Stimulated activated naive CD8-positive, alpha-beta T cell treated with anti-CD3 and anti-CD28 coated beads, Interleukin-15, amount 100 ng/mL, for 72 hours (primary cell): Measurements from ENCODE around the gene DAPK2.

Experiments used
- ATAC-seq: fragments of 150-1000 bp; cut with Tn5 transposase; 2 replicates; pipeline ENCODE4 v1.10.0; 2021; ENCODE audit warnings: mild to moderate bottlenecking, moderate library complexity
- DNase-seq, 2 donors: peaks; one replicate each; pipeline ENCODE4 v3.0.0; 2021 to 2022
- H3K27ac Mint-ChIP-seq, 2 donors: one replicate each; pipeline ENCODE4 v1.8.0; 2022; ENCODE audit warnings: mild to moderate bottlenecking in 2 of 2, mixed read lengths in 2 of 2, moderate library complexity in 2 of 2
- H3K27me3 Mint-ChIP-seq: one replicate; pipeline ENCODE4 v1.8.0; 2022; ENCODE audit warnings: mixed read lengths
- H3K4me1 Mint-ChIP-seq: one replicate; pipeline ENCODE4 v1.8.0; 2022; ENCODE audit warnings: mild to moderate bottlenecking, mixed read lengths
- H3K4me3 Mint-ChIP-seq, 2 donors: one replicate each; pipeline ENCODE4 v1.8.0; 2022; ENCODE audit warnings: mild to moderate bottlenecking in 2 of 2, mixed read lengths in 2 of 2, moderate library complexity in 1 of 2
- H3K9me3 Mint-ChIP-seq, 2 donors: one replicate each; pipeline ENCODE4 v1.8.0; 2022; ENCODE audit warnings: mixed read lengths in 2 of 2

Gene DAPK2

GRCh38 chr15:64017591-64018163 is 28.6 kb downstream of the DAPK2 start:
- DNase-seq = no peak
- ATAC-seq = no peak
- Mint-ChIP-seq H3K27ac (peak overlapping the region in 1 of 2 donors; percentile 13), H3K4me1 (no peaks in the 10 kb centered on the region), H3K27me3 (no peaks in the 10 kb centered on the region), H3K4me3 (no peak overlapping the region), H3K9me3 (peaks cover 0 to 5% of the 10 kb centered on the region in 2 donors)

- H3K9me3 Mint-ChIP-seq = peaks cover 0 to 5% of the 10 kb centered on the region in 2 donors
- H3K27me3 Mint-ChIP-seq = no peaks in the 10 kb centered on the region
- H3K27ac Mint-ChIP-seq = peak overlapping the region in 1 of 2 donors; percentile 13
- no peak for DNase-seq
- H3K4me3 Mint-ChIP-seq = no peak overlapping the region
- no peak for ATAC-seq
- no peaks in the 10 kb centered on the region for H3K4me1 Mint-ChIP-seq
Measured at GRCh38 chr15:64017082-64017588, 29.1 kb downstream of the DAPK2 start.

GRCh38 chr15:64016257-64016656 is 30.0 kb downstream of the DAPK2 start:
- H3K27ac Mint-ChIP-seq = peak overlapping the region in 1 of 2 donors; percentile 46
- peaks cover 6% of the 10 kb centered on the region for H3K4me1 Mint-ChIP-seq
- ATAC-seq = no peak
- DNase-seq = no peak
- H3K9me3 Mint-ChIP-seq = peaks cover 0 to 5% of the 10 kb centered on the region in 2 donors
- no peaks in the 10 kb centered on the region for H3K27me3 Mint-ChIP-seq
- H3K4me3 Mint-ChIP-seq = no peak overlapping the region

- Mint-ChIP-seq H3K27ac (no peak overlapping the region), H3K27me3 (no peaks in the 10 kb centered on the region)
Measured at GRCh38 chr15:64014995-64015394, 31.3 kb downstream of the DAPK2 start.

GRCh38 chr15:64013179-64014062 is 32.9 kb downstream of the DAPK2 start:
- no peak overlapping the region for H3K4me3 Mint-ChIP-seq
- DNase-seq (no peak), ATAC-seq (no peak)
- H3K27ac Mint-ChIP-seq = no peak overlapping the region
- H3K27me3 Mint-ChIP-seq = no peaks in the 10 kb centered on the region
- H3K4me1 Mint-ChIP-seq = peaks cover 31% of the 10 kb centered on the region
- H3K9me3 Mint-ChIP-seq = no peaks in the 10 kb centered on the region

More at GRCh38 chr15:64014995-64015394, 31.3 kb downstream of the DAPK2 start:
- ATAC-seq (no peak), DNase-seq (no peak)
- H3K4me1 Mint-ChIP-seq = peaks cover 18% of the 10 kb centered on the region
- H3K9me3 Mint-ChIP-seq = no peaks in the 10 kb centered on the region
- no peak overlapping the region for H3K4me3 Mint-ChIP-seq

- Mint-ChIP-seq H3K4me3 (no peak overlapping the region), H3K9me3 (no peaks in the 10 kb centered on the region), H3K27me3 (no peaks in the 10 kb centered on the region), H3K4me1 (peaks cover 31% of the 10 kb centered on the region), H3K27ac (no peak overlapping the region)
- ATAC-seq = no peak
- DNase-seq = no peak
Measured at GRCh38 chr15:64011736-64012135, 34.5 kb downstream of the DAPK2 start.

GRCh38 chr15:64010719-64011118 is 35.6 kb downstream of the DAPK2 start:
- Mint-ChIP-seq H3K4me1 (peaks cover 31% of the 10 kb centered on the region), H3K27me3 (no peaks in the 10 kb centered on the region), H3K4me3 (peak overlapping the region; percentile 60 to 66), H3K27ac (peak overlapping the region; percentile 79 to 91), H3K9me3 (no peaks in the 10 kb centered on the region)
- ATAC-seq (peak; percentile 93), DNase-seq (peak; percentile 78 to 89)

GRCh38 chr15:64009798-64010261 is 36.5 kb downstream of the DAPK2 start:
- H3K27me3 Mint-ChIP-seq = no peaks in the 10 kb centered on the region
- peak overlapping the region in 1 of 2 donors; percentile 3 for H3K27ac Mint-ChIP-seq
- no peaks in the 10 kb centered on the region for H3K9me3 Mint-ChIP-seq
- DNase-seq (peak; percentile 36 to 78), ATAC-seq (peak; percentile 85)
- H3K4me3 Mint-ChIP-seq = peak overlapping the region; percentile 2 to 48
- H3K4me1 Mint-ChIP-seq = peaks cover 31% of the 10 kb centered on the region

- H3K27me3 Mint-ChIP-seq = no peaks in the 10 kb centered on the region
- peak overlapping the region; percentile 1 to 3 for H3K27ac Mint-ChIP-seq
- H3K4me3 Mint-ChIP-seq = peak overlapping the region in 1 of 2 donors; percentile 2
- peaks cover 31% of the 10 kb centered on the region for H3K4me1 Mint-ChIP-seq
- no peak for DNase-seq
- no peak for ATAC-seq
- no peaks in the 10 kb centered on the region for H3K9me3 Mint-ChIP-seq
Measured at GRCh38 chr15:64009241-64009640, 37.0 kb downstream of the DAPK2 start.

- Mint-ChIP-seq H3K27me3 (no peaks in the 10 kb centered on the region), H3K4me1 (peaks cover 31% of the 10 kb centered on the region), H3K4me3 (no peak overlapping the region), H3K9me3 (no peaks in the 10 kb centered on the region), H3K27ac (no peak overlapping the region)
- DNase-seq = no peak
- ATAC-seq = no peak
Measured at GRCh38 chr15:64008177-64008576, 38.1 kb downstream of the DAPK2 start.

- Mint-ChIP-seq H3K9me3 (no peaks in the 10 kb centered on the region), H3K27me3 (peaks cover 4% of the 10 kb centered on the region), H3K27ac (no peak overlapping the region), H3K4me3 (no peak overlapping the region), H3K4me1 (peaks cover 26% of the 10 kb centered on the region)
- no peak for ATAC-seq
- DNase-seq = no peak
Measured at GRCh38 chr15:64006642-64007041, 39.6 kb downstream of the DAPK2 start.

- ATAC-seq = no peak
- H3K4me1 Mint-ChIP-seq = peaks cover 14% of the 10 kb centered on the region
- H3K27ac Mint-ChIP-seq = no peak overlapping the region
- no peak for DNase-seq
- H3K9me3 Mint-ChIP-seq = no peaks in the 10 kb centered on the region
- H3K27me3 Mint-ChIP-seq = peaks cover 24% of the 10 kb centered on the region
- no peak overlapping the region for H3K4me3 Mint-ChIP-seq
Measured at GRCh38 chr15:64004587-64004986, 41.7 kb downstream of the DAPK2 start.

- Mint-ChIP-seq H3K27me3 (peaks cover 24% of the 10 kb centered on the region), H3K4me3 (no peak overlapping the region), H3K27ac (no peak overlapping the region), H3K4me1 (peaks cover 13% of the 10 kb centered on the region), H3K9me3 (no peaks in the 10 kb centered on the region)
- ATAC-seq (no peak), DNase-seq (no peak)
Measured at GRCh38 chr15:64004056-64004455, 42.2 kb downstream of the DAPK2 start.

GRCh38 chr15:64003182-64003581 is 43.1 kb downstream of the DAPK2 start:
- peaks cover 18% of the 10 kb centered on the region for H3K4me1 Mint-ChIP-seq
- no peak for DNase-seq
- H3K4me3 Mint-ChIP-seq = no peak overlapping the region
- H3K9me3 Mint-ChIP-seq = no peaks in the 10 kb centered on the region
- H3K27ac Mint-ChIP-seq = no peak overlapping the region
- no peak for ATAC-seq
- H3K27me3 Mint-ChIP-seq = peaks cover 24% of the 10 kb centered on the region

GRCh38 chr15:64001148-64001547 is 45.1 kb downstream of the DAPK2 start:
- H3K4me3 Mint-ChIP-seq = no peak overlapping the region

More at GRCh38 chr15:64001148-64001547, 45.1 kb downstream of the DAPK2 start:
- Mint-ChIP-seq H3K4me1 (peaks cover 20% of the 10 kb centered on the region), H3K9me3 (no peaks in the 10 kb centered on the region), H3K27ac (no peak overlapping the region), H3K27me3 (peaks cover 24% of the 10 kb centered on the region)
- ATAC-seq (no peak), DNase-seq (no peak)
